Activated T-helper 1 cell treated with anti-CD3 and anti-CD28 coated beads, Interleukin-12 subunit alpha, Interleukin-12 subunit beta, Interleukin-2, Interleukin-4 antibody, amounts not matched to agents 30 ng/mL and 10 ng/mL and 1 ng/mL, durations not matched to agents 14 hours and 24 hours and 36 hours (primary cell): Measurements from ENCODE around the gene SLC12A8. TPM values are rescaled to one million over a fixed set of nuclear protein-coding genes. Genes with fewer than 3 reads are reported as not detected.

Source experiments
- DNase-seq: peaks from one replicate; pipeline ENCODE4 v3.0.0; 2021; ENCODE audit warnings: low spot score
- H3K27ac Mint-ChIP-seq: one replicate; pipeline ENCODE4 v1.8.0; 2021; ENCODE audit warnings: mild to moderate bottlenecking, mixed read lengths
- H3K27me3 Mint-ChIP-seq: one replicate; pipeline ENCODE4 v1.8.0; 2022; ENCODE audit warnings: mild to moderate bottlenecking, moderate library complexity, mixed read lengths; ENCODE audit not compliant: insufficient read depth
- H3K36me3 Mint-ChIP-seq: one replicate; pipeline ENCODE4 v1.8.0; 2021; ENCODE audit warnings: low read depth, mixed read lengths
- H3K4me1 Mint-ChIP-seq: one replicate; pipeline ENCODE4 v1.8.0; 2021; ENCODE audit warnings: low read depth, mixed read lengths
- H3K4me3 Mint-ChIP-seq: one replicate; pipeline ENCODE4 v1.8.0; 2021; ENCODE audit warnings: mild to moderate bottlenecking, moderate library complexity, mixed read lengths
- H3K9me3 Mint-ChIP-seq: one replicate; pipeline ENCODE4 v1.8.0; 2021; ENCODE audit warnings: mixed read lengths
- intact Hi-C: fragments of 100-400 bp; cut with micrococcal nuclease; formaldehyde crosslinking; loops from one replicate; pipeline ENCODE4 v1.15.1; 2024
- total RNA-seq: library from RNA; stranded (reverse); gene quantifications from 2 replicates; pipeline ENCODE4 v1.2.3, GENCODE V29; 2022

The SLC12A8 gene
- total RNA-seq = 1.1 TPM in 2 replicates

GRCh38 chr3:125212509-125213363 lies at the start of gene SLC12A8:
Gene SLC12A8, minus strand, starts transcription at chr3:125212748. Its CDS starts 1,399 bp downstream, at chr3:125211349.
- intact Hi-C loops = no loop called here
- Mint-ChIP-seq H3K36me3 (no peaks in the 10 kb centered on the region), H3K27me3 (peaks cover 52% of the 10 kb centered on the region), H3K4me1 (peaks cover 19% of the 10 kb centered on the region), H3K27ac (no peak within 1 kb of the TSS), H3K4me3 (no peak within 1 kb of the TSS), H3K9me3 (no peaks in the 10 kb centered on the region)
- no peak for DNase-seq

- intact Hi-C loops = no loop called here
- no peaks in the 10 kb centered on the region for H3K27me3 Mint-ChIP-seq
- H3K36me3 Mint-ChIP-seq = peaks cover 22% of the 10 kb centered on the region
- peaks cover 21% of the 10 kb centered on the region for H3K4me1 Mint-ChIP-seq
- peaks cover 11% of the 10 kb centered on the region for H3K9me3 Mint-ChIP-seq
- DNase-seq = no peak
- no peak overlapping the region for H3K27ac Mint-ChIP-seq
- H3K4me3 Mint-ChIP-seq = no peak overlapping the region
Measured at GRCh38 chr3:125262161-125262560, 49.6 kb upstream of the SLC12A8 start.

- Mint-ChIP-seq H3K27ac (no peak overlapping the region), H3K9me3 (peaks cover 11% of the 10 kb centered on the region), H3K36me3 (peaks cover 24% of the 10 kb centered on the region), H3K4me1 (peaks cover 10% of the 10 kb centered on the region), H3K27me3 (no peaks in the 10 kb centered on the region), H3K4me3 (no peak overlapping the region)
- no peak for DNase-seq
- intact Hi-C loops = no loop called here
Measured at GRCh38 chr3:125261031-125261430, 48.5 kb upstream of the SLC12A8 start.

GRCh38 chr3:125260158-125260557 lies 47.6 kb upstream of the SLC12A8 start:
- H3K9me3 Mint-ChIP-seq = peaks cover 11% of the 10 kb centered on the region
- no peaks in the 10 kb centered on the region for H3K27me3 Mint-ChIP-seq
- H3K4me1 Mint-ChIP-seq = peaks cover 10% of the 10 kb centered on the region
- peaks cover 21% of the 10 kb centered on the region for H3K36me3 Mint-ChIP-seq
- intact Hi-C loops = no loop called here
- H3K27ac Mint-ChIP-seq = no peak overlapping the region
- DNase-seq = no peak
- H3K4me3 Mint-ChIP-seq = no peak overlapping the region

GRCh38 chr3:125257536-125257935 lies 45.0 kb upstream of the SLC12A8 start:
- H3K4me3 Mint-ChIP-seq = no peak overlapping the region
- H3K27me3 Mint-ChIP-seq = no peaks in the 10 kb centered on the region
- DNase-seq = no peak
- H3K27ac Mint-ChIP-seq = no peak overlapping the region
- H3K36me3 Mint-ChIP-seq = peaks cover 20% of the 10 kb centered on the region
- intact Hi-C loops = no loop called here
- H3K9me3 Mint-ChIP-seq = peaks cover 11% of the 10 kb centered on the region
- peaks cover 10% of the 10 kb centered on the region for H3K4me1 Mint-ChIP-seq

- no peak for DNase-seq
- no peak overlapping the region for H3K27ac Mint-ChIP-seq
- no peaks in the 10 kb centered on the region for H3K27me3 Mint-ChIP-seq
- no peak overlapping the region for H3K4me3 Mint-ChIP-seq
- peaks cover 10% of the 10 kb centered on the region for H3K4me1 Mint-ChIP-seq
- intact Hi-C loops = no loop called here
- H3K9me3 Mint-ChIP-seq = peaks cover 11% of the 10 kb centered on the region
- H3K36me3 Mint-ChIP-seq = peaks cover 20% of the 10 kb centered on the region
Measured at GRCh38 chr3:125256675-125257074, 44.1 kb upstream of the SLC12A8 start.

GRCh38 chr3:125250973-125251372 lies 38.4 kb upstream of the SLC12A8 start:
- Mint-ChIP-seq H3K4me3 (no peak overlapping the region), H3K9me3 (no peaks in the 10 kb centered on the region), H3K4me1 (no peaks in the 10 kb centered on the region), H3K36me3 (peaks cover 10% of the 10 kb centered on the region), H3K27me3 (no peaks in the 10 kb centered on the region), H3K27ac (no peak overlapping the region)
- intact Hi-C loops = no loop called here
- no peak for DNase-seq

GRCh38 chr3:125246237-125246636 lies 33.7 kb upstream of the SLC12A8 start:
- intact Hi-C loops = no loop called here
- no peaks in the 10 kb centered on the region for H3K4me1 Mint-ChIP-seq
- peaks cover 8% of the 10 kb centered on the region for H3K36me3 Mint-ChIP-seq
- H3K9me3 Mint-ChIP-seq = no peaks in the 10 kb centered on the region
- H3K4me3 Mint-ChIP-seq = no peak overlapping the region
- H3K27ac Mint-ChIP-seq = no peak overlapping the region
- DNase-seq = no peak
- no peaks in the 10 kb centered on the region for H3K27me3 Mint-ChIP-seq

GRCh38 chr3:125245521-125245920 lies 33.0 kb upstream of the SLC12A8 start:
- Mint-ChIP-seq H3K36me3 (peaks cover 5% of the 10 kb centered on the region), H3K4me1 (no peaks in the 10 kb centered on the region), H3K27ac (no peak overlapping the region), H3K4me3 (no peak overlapping the region), H3K9me3 (no peaks in the 10 kb centered on the region), H3K27me3 (no peaks in the 10 kb centered on the region)
- intact Hi-C loops = no loop called here
- DNase-seq = no peak

GRCh38 chr3:125240496-125240895 lies 27.9 kb upstream of the SLC12A8 start:
- Mint-ChIP-seq H3K4me1 (no peaks in the 10 kb centered on the region), H3K27me3 (no peaks in the 10 kb centered on the region), H3K36me3 (peaks cover 8% of the 10 kb centered on the region), H3K27ac (no peak overlapping the region), H3K9me3 (peaks cover 5% of the 10 kb centered on the region), H3K4me3 (no peak overlapping the region)
- intact Hi-C loops = no loop called here
- no peak for DNase-seq

GRCh38 chr3:125239266-125239665 lies 26.7 kb upstream of the SLC12A8 start:
- Mint-ChIP-seq H3K27ac (no peak overlapping the region), H3K36me3 (peaks cover 12% of the 10 kb centered on the region), H3K27me3 (no peaks in the 10 kb centered on the region), H3K4me3 (no peak overlapping the region), H3K4me1 (no peaks in the 10 kb centered on the region), H3K9me3 (peaks cover 12% of the 10 kb centered on the region)
- intact Hi-C loops = loop anchor here (10.0 kb wide), 1 partner anchor 346 kb away; no protein-coding TSS in a partner anchor
- no peak for DNase-seq

GRCh38 chr3:125238759-125239158 lies 26.2 kb upstream of the SLC12A8 start:
- Mint-ChIP-seq H3K4me3 (no peak overlapping the region), H3K4me1 (peaks cover under 1% of the 10 kb centered on the region), H3K27me3 (no peaks in the 10 kb centered on the region), H3K36me3 (peaks cover 13% of the 10 kb centered on the region), H3K27ac (no peak overlapping the region), H3K9me3 (peaks cover 12% of the 10 kb centered on the region)
- intact Hi-C loops = loop anchor here (10.0 kb wide), 1 partner anchor 346 kb away; no protein-coding TSS in a partner anchor
- no peak for DNase-seq

- intact Hi-C loops = loop anchor here (10.0 kb wide), 1 partner anchor 348 kb away; no protein-coding TSS in a partner anchor
Measured at GRCh38 chr3:125236331-125236903, 23.9 kb upstream of the SLC12A8 start.

More at GRCh38 chr3:125236331-125236903, 23.9 kb upstream of the SLC12A8 start:
- H3K4me3 Mint-ChIP-seq = no peak overlapping the region
- DNase-seq = no peak
- peaks cover 12% of the 10 kb centered on the region for H3K9me3 Mint-ChIP-seq
- no peak overlapping the region for H3K27ac Mint-ChIP-seq
- peaks cover 31% of the 10 kb centered on the region for H3K36me3 Mint-ChIP-seq
- H3K4me1 Mint-ChIP-seq = peaks cover 23% of the 10 kb centered on the region
- no peaks in the 10 kb centered on the region for H3K27me3 Mint-ChIP-seq
